ENCODE results near the gene SELENBP1.

- TF ChIP-seq ZBTB33 (CRISPR knock-in tag; IDR thresholded peaks at IDR 0.05) = no peak
- TF ChIP-seq POLR2AphosphoS5 (IDR thresholded peaks at IDR 0.05; ENCODE audit: low read depth, low read length) = no peak
- TF ChIP-seq ZNF546 (CRISPR knock-in tag; conservative IDR thresholded peaks at IDR 0.05) = no peak
- TF ChIP-seq CHD2 (IDR thresholded peaks at IDR 0.05; ENCODE audit: low read depth, low read length) = no peak
- TF ChIP-seq RBM22 (optimal IDR thresholded peaks at IDR 0.05; ENCODE audit: low read length) = no peak
- TF ChIP-seq ZNF670 (CRISPR knock-in tag; IDR thresholded peaks at IDR 0.05; ENCODE audit: borderline replicate concordance) = no peak
- TF ChIP-seq ZNF207 (IDR thresholded peaks at IDR 0.05; ENCODE audit: borderline replicate concordance) = no peak
- TF ChIP-seq TBL1XR1 (IDR thresholded peaks at IDR 0.05; ENCODE audit: borderline replicate concordance, low read length, partially characterized antibody) = no peak
- TF ChIP-seq SCMH1 (CRISPR knock-in tag; IDR thresholded peaks at IDR 0.05; ENCODE audit: borderline replicate concordance) = no peak
- TF ChIP-seq SRF (IDR thresholded peaks at IDR 0.05; ENCODE audit: low read depth, low read length) = no peak
- no peak for TF ChIP-seq MAFK (conservative IDR thresholded peaks at IDR 0.05 in 1 of 2, IDR thresholded peaks at IDR 0.05 in 1 of 2; ENCODE audit: low read length in 2 of 2)
- no peak for TF ChIP-seq KLF16 (CRISPR knock-in tag; IDR thresholded peaks at IDR 0.05)
- TF ChIP-seq NFE2L1 (CRISPR knock-in tag; IDR thresholded peaks at IDR 0.05; ENCODE audit: borderline replicate concordance) = no peak
- no peak for TF ChIP-seq EZH2 (conservative IDR thresholded peaks at IDR 0.05; ENCODE audit: low read depth, low read length)
Measured at GRCh38 chr1:151408891-151409290, 36.4 kb upstream of the SELENBP1 start.
